Measurements from ENCODE around the gene ZFPM1. TPM values are rescaled to one million over a fixed set of nuclear protein-coding genes. Genes with fewer than 3 reads are reported as not detected.

ZFPM1 gene
- total RNA-seq, 1 donor from 2014 or later: 0.79 TPM

- TF ChIP-seq CTCF (IDR thresholded peaks at IDR 0.05; ENCODE audit: insufficient read depth, low read length, severe bottlenecking): no peak
- no peak for FAIRE-seq
- Histone ChIP-seq H3K36me3 (ENCODE audit: control insufficient read depth, insufficient read depth, low read length) (no peaks in the 10 kb centered on the region), H3K4me3 (ENCODE audit: low read depth, low read length) (no peak overlapping the region), H3K27me3 (ENCODE audit: control insufficient read depth, insufficient read depth, low read length) (peaks cover 7% of the 10 kb centered on the region)
- no peak for DNase-seq (ENCODE audit: low read depth)
Observed at GRCh38 chr16:88538366-88539060, 85.4 kb downstream of the ZFPM1 start.

- peaks cover 7% of the 10 kb centered on the region for H3K27me3 ChIP-seq (ENCODE audit: control insufficient read depth, insufficient read depth, low read length)
- no peak for FAIRE-seq
- DNase-seq (ENCODE audit: low read depth): no peak
Observed at GRCh38 chr16:88539261-88539651, 86.2 kb downstream of the ZFPM1 start.

GRCh38 chr16:88539652-88540345 lies 86.7 kb downstream of the ZFPM1 start:
- H3K27me3 ChIP-seq (ENCODE audit: control insufficient read depth, insufficient read depth, low read length): peaks cover 7% of the 10 kb centered on the region
- DNase-seq (ENCODE audit: low read depth) (no peak), FAIRE-seq (no peak)
- H3K36me3 ChIP-seq (ENCODE audit: control insufficient read depth, insufficient read depth, low read length): no peaks in the 10 kb centered on the region
- TF ChIP-seq CTCF (IDR thresholded peaks at IDR 0.05; ENCODE audit: insufficient read depth, low read length, severe bottlenecking): no peak
- no peak overlapping the region for H3K4me3 ChIP-seq (ENCODE audit: low read depth, low read length)

More at GRCh38 chr16:88539261-88539651, 86.2 kb downstream of the ZFPM1 start:
- H3K4me3 ChIP-seq (ENCODE audit: low read depth, low read length): no peak overlapping the region
- H3K36me3 ChIP-seq (ENCODE audit: control insufficient read depth, insufficient read depth, low read length): no peaks in the 10 kb centered on the region
- TF ChIP-seq CTCF (IDR thresholded peaks at IDR 0.05; ENCODE audit: insufficient read depth, low read length, severe bottlenecking): no peak

GRCh38 chr16:88540346-88540977 lies 87.4 kb downstream of the ZFPM1 start:
- Histone ChIP-seq H3K4me3 (ENCODE audit: low read depth, low read length) (no peak overlapping the region), H3K36me3 (ENCODE audit: control insufficient read depth, insufficient read depth, low read length) (no peaks in the 10 kb centered on the region), H3K27me3 (ENCODE audit: control insufficient read depth, insufficient read depth, low read length) (peaks cover 7% of the 10 kb centered on the region)
- TF ChIP-seq CTCF (IDR thresholded peaks at IDR 0.05; ENCODE audit: insufficient read depth, low read length, severe bottlenecking): no peak
- FAIRE-seq (no peak), DNase-seq (ENCODE audit: low read depth) (no peak)

- FAIRE-seq (no peak), DNase-seq (ENCODE audit: low read depth) (no peak)
- H3K27me3 ChIP-seq (ENCODE audit: control insufficient read depth, insufficient read depth, low read length): peaks cover 10% of the 10 kb centered on the region
- no peak overlapping the region for H3K4me3 ChIP-seq (ENCODE audit: low read depth, low read length)
- TF ChIP-seq CTCF (IDR thresholded peaks at IDR 0.05; ENCODE audit: insufficient read depth, low read length, severe bottlenecking): no peak
- no peaks in the 10 kb centered on the region for H3K36me3 ChIP-seq (ENCODE audit: control insufficient read depth, insufficient read depth, low read length)
Observed at GRCh38 chr16:88541831-88542616, 88.9 kb downstream of the ZFPM1 start.

Data from bronchial epithelial cell (primary cell).